PC-9 (cell line): ENCODE results near the gene LRG1. TPM values are rescaled to one million over a fixed set of nuclear protein-coding genes. Genes with fewer than 3 reads are reported as not detected.

Source experiments
- BruUV-seq: library from RNA; stranded (reverse); fragments of 400-500 nt; replicated peaks from 2 replicates; lab custom pipeline; 2021; lab: Mats Ljungman, UMichigan
- CTCF ChIA-PET: fragments of 300-600 bp; sonication (Branson Sonifier 250); formaldehyde crosslinking; loops from one replicate; lab custom pipeline; 2022; ENCODE audit warnings: antibody characterized with exemption; lab: Charles Lee
- POLR2A ChIA-PET: fragments of 300-600 bp; sonication (Branson Sonifier 250); formaldehyde crosslinking; loops from one replicate; lab custom pipeline; 2022; ENCODE audit warnings: antibody characterized with exemption; ENCODE audit not compliant: unreplicated experiment; lab: Charles Lee
- DNase-seq, 2 experiments: peaks; one replicate each; pipeline versions ENCODE4 v3.0.0 to v3.0.0-alpha.2; 2015 to 2022; ENCODE audit warnings: mixed read lengths in 1 of 2
- H2AFZ ChIP-seq: fragments of 200-600 bp; sonication (generic); 2 replicates; pipeline ENCODE4 v1.8.1; 2017; ENCODE audit warnings: antibody characterized with exemption
- H3F3A ChIP-seq: fragments of 200-600 bp; sonication (generic); 2 replicates; pipeline ENCODE4 v1.8.1; 2017; ENCODE audit warnings: antibody characterized with exemption, mild to moderate bottlenecking, low read depth; ENCODE audit not compliant: insufficient read depth
- H3K27ac ChIP-seq: fragments of 200-600 bp; sonication (generic); 2 replicates; pipeline ENCODE4 v1.6.1; 2016; ENCODE audit warnings: mixed run types
- H3K27me3 ChIP-seq: fragments of 200-600 bp; sonication (generic); 2 replicates; pipeline ENCODE4 v1.6.1; 2016; ENCODE audit warnings: low read depth, mixed run types; ENCODE audit not compliant: insufficient read depth
- H3K36me3 ChIP-seq: fragments of 200-600 bp; sonication (generic); 2 replicates; pipeline ENCODE4 v1.6.1; 2016; ENCODE audit warnings: low read depth, mixed run types
- H3K4me1 ChIP-seq: fragments of 200-600 bp; sonication (generic); replicated peaks from 2 replicates; pipeline ENCODE4 v1.6.1; 2016; ENCODE audit warnings: mixed run types; ENCODE audit not compliant: insufficient read depth
- H3K4me2 ChIP-seq: fragments of 200-600 bp; sonication (generic); 2 replicates; pipeline ENCODE4 v1.6.1; 2017; ENCODE audit warnings: mixed run types
- H3K4me3 ChIP-seq: fragments of 200-600 bp; sonication (generic); 2 replicates; pipeline ENCODE4 v1.6.1; 2016; ENCODE audit warnings: mixed run types
- H3K79me2 ChIP-seq: fragments of 200-600 bp; sonication (generic); 2 replicates; pipeline ENCODE4 v1.6.1; 2017; ENCODE audit warnings: low read depth, mixed run types
- H3K9me2 ChIP-seq: fragments of 200-600 bp; sonication (generic); 2 replicates; pipeline ENCODE4 v1.8.1; 2017; ENCODE audit warnings: mild to moderate bottlenecking; ENCODE audit not compliant: insufficient read depth
- H3K9me3 ChIP-seq: fragments of 200-600 bp; sonication (generic); 2 replicates; pipeline ENCODE4 v1.8.1; 2016; ENCODE audit warnings: low read depth; ENCODE audit not compliant: insufficient read depth
- H4K20me1 ChIP-seq: fragments of 200-600 bp; sonication (generic); 2 replicates; pipeline ENCODE4 v1.8.1; 2017; ENCODE audit not compliant: insufficient read depth
- EZH2 ChIP-seq: fragments of 200-600 bp; sonication (generic); IDR thresholded peaks from 2 replicates; pipeline ENCODE4 v1.8.0; 2017; ENCODE audit warnings: antibody characterized with exemption, low read depth
- intact Hi-C: fragments of 100-400 bp; cut with micrococcal nuclease; formaldehyde crosslinking; loops from one replicate; pipeline ENCODE4 v1.10.0; 2022; ENCODE audit not compliant: unreplicated experiment
- total RNA-seq: library from RNA; stranded (reverse); gene quantifications from 2 replicates; pipeline ENCODE4 v1.2.3, GENCODE V29; 2021
- TF ChIP-seq, protein P1 (sequence below): fragments of 200-600 bp; sonication (generic); conservative IDR thresholded peaks from 2 replicates; pipeline ENCODE4 v1.6.1; 2017; ENCODE audit warnings: mixed run types, antibody characterized with exemption, mild to moderate bottlenecking, moderate library complexity

The LRG1 gene
- total RNA-seq, 1 experiment from 2014 or later: 25.6 TPM

DNA sequence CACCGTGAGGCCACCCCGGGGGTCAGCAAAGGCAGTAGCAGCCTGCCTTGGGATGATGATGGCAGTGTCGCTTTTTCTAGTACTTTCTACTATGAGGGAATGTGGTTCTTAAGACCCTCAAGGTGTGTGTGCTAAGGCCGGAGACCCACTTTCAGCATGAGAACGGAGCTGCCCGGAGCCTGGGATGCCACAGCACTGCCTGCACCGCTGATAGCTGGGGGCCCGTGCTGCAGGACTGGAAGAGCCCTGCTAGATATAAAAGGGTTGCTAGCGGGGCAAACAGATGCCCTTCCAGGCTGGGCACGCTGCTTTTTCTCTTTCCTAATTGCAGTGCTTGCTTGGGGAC lies 36.0 kb downstream of the LRG1 start:
- POLR2A ChIA-PET: no interaction called here
- BruUV-seq: no TSS peak
- H3K4me1 ChIP-seq: no peaks in the 10 kb centered on the region
- no peaks in the 10 kb centered on the region for H3K27me3 ChIP-seq
- H3K4me3 ChIP-seq: no peak overlapping the region
- CTCF ChIA-PET: interaction anchor here (0.6 kb wide), 1 partner anchor 117 kb away, joined by 6 read pairs; no protein-coding TSS in a partner anchor
- no peaks in the 10 kb centered on the region for H3K79me2 ChIP-seq
- H3K36me3 ChIP-seq: no peaks in the 10 kb centered on the region
- TF ChIP-seq, protein P1, sequence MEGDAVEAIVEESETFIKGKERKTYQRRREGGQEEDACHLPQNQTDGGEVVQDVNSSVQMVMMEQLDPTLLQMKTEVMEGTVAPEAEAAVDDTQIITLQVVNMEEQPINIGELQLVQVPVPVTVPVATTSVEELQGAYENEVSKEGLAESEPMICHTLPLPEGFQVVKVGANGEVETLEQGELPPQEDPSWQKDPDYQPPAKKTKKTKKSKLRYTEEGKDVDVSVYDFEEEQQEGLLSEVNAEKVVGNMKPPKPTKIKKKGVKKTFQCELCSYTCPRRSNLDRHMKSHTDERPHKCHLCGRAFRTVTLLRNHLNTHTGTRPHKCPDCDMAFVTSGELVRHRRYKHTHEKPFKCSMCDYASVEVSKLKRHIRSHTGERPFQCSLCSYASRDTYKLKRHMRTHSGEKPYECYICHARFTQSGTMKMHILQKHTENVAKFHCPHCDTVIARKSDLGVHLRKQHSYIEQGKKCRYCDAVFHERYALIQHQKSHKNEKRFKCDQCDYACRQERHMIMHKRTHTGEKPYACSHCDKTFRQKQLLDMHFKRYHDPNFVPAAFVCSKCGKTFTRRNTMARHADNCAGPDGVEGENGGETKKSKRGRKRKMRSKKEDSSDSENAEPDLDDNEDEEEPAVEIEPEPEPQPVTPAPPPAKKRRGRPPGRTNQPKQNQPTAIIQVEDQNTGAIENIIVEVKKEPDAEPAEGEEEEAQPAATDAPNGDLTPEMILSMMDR: no peak
- no peak for TF ChIP-seq EZH2
- H3K9me3 ChIP-seq: no peaks in the 10 kb centered on the region
- no peak overlapping the region for H3K27ac ChIP-seq
- H3K9me2 ChIP-seq: no peaks in the 10 kb centered on the region
- DNase-seq: no peak
- no peak overlapping the region for H2AFZ ChIP-seq
- intact Hi-C loops: no loop called here
- no peaks in the 10 kb centered on the region for H4K20me1 ChIP-seq
- no peak overlapping the region for H3K4me2 ChIP-seq
- H3F3A ChIP-seq: no peaks in the 10 kb centered on the region

DNA sequence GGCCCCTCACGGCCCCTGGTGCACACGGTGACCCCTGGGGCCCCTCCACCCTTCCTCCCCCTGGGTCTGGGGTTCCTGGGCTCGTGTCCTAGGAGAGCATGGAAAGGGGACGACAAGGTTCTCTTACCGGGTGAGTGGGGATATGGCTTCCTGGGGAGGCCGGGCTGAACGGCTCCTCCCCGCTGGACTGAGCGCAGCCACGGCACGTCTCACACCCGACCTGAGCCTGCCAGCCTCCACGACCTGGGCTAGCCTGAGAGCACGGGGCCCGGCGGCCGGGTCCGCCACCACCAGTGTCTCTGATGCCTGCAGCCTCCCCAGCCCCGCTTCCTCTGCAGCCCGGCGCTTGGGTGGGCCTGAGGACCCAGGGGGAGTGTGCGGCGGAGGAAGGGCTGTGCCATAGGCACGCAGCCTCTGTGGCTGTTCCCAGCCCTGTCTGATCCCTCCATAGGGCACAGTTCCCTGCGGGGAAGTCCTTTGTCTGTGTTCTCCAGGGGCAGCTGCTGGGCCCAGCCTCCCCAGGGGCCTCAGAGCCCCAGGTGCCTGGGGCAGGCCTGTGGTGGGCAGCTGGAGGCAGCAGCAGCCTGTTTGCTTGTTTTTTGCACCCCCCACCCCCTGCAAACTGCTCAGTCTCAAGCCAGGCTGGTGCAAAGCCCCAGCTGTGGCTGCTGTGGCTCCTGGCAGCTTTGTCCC lies 36.6 kb downstream of the LRG1 start:
- Histone ChIP-seq H2AFZ (no peak overlapping the region), H3K4me2 (no peak overlapping the region), H3F3A (no peaks in the 10 kb centered on the region), H3K79me2 (no peaks in the 10 kb centered on the region), H3K9me3 (no peaks in the 10 kb centered on the region), H4K20me1 (no peaks in the 10 kb centered on the region), H3K4me3 (no peak overlapping the region), H3K9me2 (no peaks in the 10 kb centered on the region), H3K27ac (no peak overlapping the region), H3K27me3 (no peaks in the 10 kb centered on the region), H3K36me3 (no peaks in the 10 kb centered on the region), H3K4me1 (no peaks in the 10 kb centered on the region)
- ChIA-PET POLR2A (no interaction called here), CTCF (no interaction called here)
- DNase-seq: no peak
- intact Hi-C loops: no loop called here
- no TSS peak for BruUV-seq
- TF ChIP-seq, protein P1: no peak
- no peak for TF ChIP-seq EZH2

DNA sequence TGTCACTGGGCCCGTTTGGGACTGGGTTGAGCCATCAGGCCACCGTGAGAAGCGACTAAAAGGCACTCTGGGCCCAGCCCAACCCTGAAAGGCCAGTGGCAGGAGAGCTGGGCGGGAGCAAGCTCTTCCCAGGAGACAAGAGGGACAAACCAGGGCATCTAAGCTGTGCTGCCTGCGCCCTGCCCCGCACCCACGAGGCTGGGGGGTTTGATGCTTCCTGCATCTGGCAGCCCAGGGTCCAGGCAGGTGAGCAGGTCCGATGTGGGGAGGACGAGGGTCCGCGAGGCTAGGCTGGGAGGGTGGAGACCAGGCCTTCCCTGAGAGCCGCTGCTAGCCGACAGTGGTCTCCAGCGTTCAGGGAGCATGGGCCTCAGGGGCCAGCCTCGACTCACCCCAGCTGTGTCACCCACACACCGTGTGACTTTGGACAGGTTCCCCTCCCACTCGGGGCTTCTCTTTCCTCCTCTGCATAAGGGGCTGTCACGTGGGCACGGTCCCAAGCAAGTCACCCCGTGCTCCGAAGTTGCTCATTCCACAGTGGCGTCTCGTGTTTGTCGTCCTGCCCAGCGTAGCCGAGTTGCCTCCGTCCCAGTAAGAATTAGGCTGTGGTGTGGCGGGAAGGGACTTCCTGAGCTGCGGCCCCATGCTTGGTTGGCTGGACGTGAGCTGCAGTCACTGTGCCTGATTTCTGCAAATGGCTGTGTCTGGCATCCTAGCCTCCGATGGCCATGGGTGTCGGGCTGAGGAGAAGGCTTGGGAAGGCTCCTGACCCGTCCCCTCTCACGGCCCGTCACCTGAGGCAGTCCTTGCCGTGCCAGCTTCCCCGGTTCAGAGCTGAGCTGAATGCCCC lies 37.3 kb downstream of the LRG1 start:
- Histone ChIP-seq H3K27me3 (no peaks in the 10 kb centered on the region), H3K79me2 (no peaks in the 10 kb centered on the region), H3F3A (no peaks in the 10 kb centered on the region), H4K20me1 (no peaks in the 10 kb centered on the region), H3K27ac (no peak overlapping the region), H3K4me2 (no peak overlapping the region), H2AFZ (no peak overlapping the region), H3K9me2 (no peaks in the 10 kb centered on the region), H3K4me1 (no peaks in the 10 kb centered on the region), H3K36me3 (no peaks in the 10 kb centered on the region), H3K4me3 (no peak overlapping the region), H3K9me3 (no peaks in the 10 kb centered on the region)
- intact Hi-C loops: no loop called here
- ChIA-PET POLR2A (no interaction called here), CTCF (no interaction called here)
- DNase-seq: no peak
- BruUV-seq: no TSS peak
- TF ChIP-seq, protein P1: no peak
- TF ChIP-seq EZH2: no peak
